H9 (cell line): ENCODE results near the gene MEGF8. TPM values are rescaled to one million over a fixed set of nuclear protein-coding genes. Genes with fewer than 3 reads are reported as not detected.

Experiments
- DNase-seq: peaks from one replicate; pipeline ENCODE4 v3.0.0-alpha.2; 2017
- H2AFZ ChIP-seq: one replicate; pipeline ENCODE4 v1.6.1; 2013; ENCODE audit warnings: mild to moderate bottlenecking, low read length, control low read depth, moderate library complexity
- H2AK5ac ChIP-seq: 2 replicates; pipeline ENCODE4 v1.6.1; 2013; ENCODE audit warnings: low read length, control low read depth, mixed read lengths; ENCODE audit not compliant: insufficient read length
- H2BK120ac ChIP-seq: one replicate; pipeline ENCODE4 v1.6.1; 2013; ENCODE audit warnings: low read depth, mild to moderate bottlenecking, low read length, control low read depth, inconsistent platforms; ENCODE audit not compliant: poor library complexity, severe bottlenecking
- H2BK12ac ChIP-seq: 2 replicates; pipeline ENCODE4 v1.6.1; 2013; ENCODE audit warnings: low read length, control low read depth, mixed read lengths, low read depth; ENCODE audit not compliant: insufficient read length
- H2BK15ac ChIP-seq: 2 replicates; pipeline ENCODE4 v1.6.1; 2013; ENCODE audit warnings: low read depth, low read length, control low read depth
- H2BK20ac ChIP-seq: one replicate; pipeline ENCODE4 v1.6.1; 2013; ENCODE audit warnings: low read depth, mild to moderate bottlenecking, low read length, control low read depth, inconsistent platforms; ENCODE audit not compliant: poor library complexity, severe bottlenecking
- H2BK5ac ChIP-seq: 2 replicates; pipeline ENCODE4 v1.6.1; 2013; ENCODE audit warnings: low read length, control low read depth, mixed read lengths; ENCODE audit not compliant: insufficient read length
- H3K14ac ChIP-seq: 2 replicates; pipeline ENCODE4 v1.6.1; 2013; ENCODE audit warnings: low read length, control low read depth; ENCODE audit not compliant: insufficient read depth
- H3K18ac ChIP-seq: 2 replicates; pipeline ENCODE4 v1.6.1; 2013; ENCODE audit warnings: low read depth, mild to moderate bottlenecking, mixed read lengths, low read length, control low read depth; ENCODE audit not compliant: insufficient read length
- H3K23ac ChIP-seq: 2 replicates; pipeline ENCODE4 v1.6.1; 2013; ENCODE audit warnings: low read length, control low read depth, mixed read lengths, low read depth; ENCODE audit not compliant: insufficient read length
- H3K23me2 ChIP-seq: 2 replicates; pipeline ENCODE4 v1.6.1; 2013; ENCODE audit warnings: low read depth, mild to moderate bottlenecking, mixed read lengths, low read length, control low read depth; ENCODE audit not compliant: insufficient read length, poor library complexity, severe bottlenecking
- H3K27ac ChIP-seq: 2 replicates; pipeline ENCODE4 v1.5.1; 2013; ENCODE audit warnings: low read length, control low read depth, mixed read lengths, low read depth; ENCODE audit not compliant: insufficient read length
- H3K27me3 ChIP-seq: 2 replicates; pipeline ENCODE4 v1.6.1; 2013; ENCODE audit warnings: low read length, control low read depth, inconsistent platforms; ENCODE audit not compliant: insufficient read depth
- H3K4ac ChIP-seq: 2 replicates; pipeline ENCODE4 v1.6.1; 2013; ENCODE audit warnings: low read depth, mild to moderate bottlenecking, control low read depth, inconsistent platforms, low read length, moderate library complexity
- H3K4me1 ChIP-seq: 2 replicates; pipeline ENCODE4 v1.6.1; 2013; ENCODE audit warnings: low read length, control low read depth, inconsistent platforms; ENCODE audit not compliant: insufficient read depth
- H3K4me2 ChIP-seq: 2 replicates; pipeline ENCODE4 v1.6.1; 2013; ENCODE audit warnings: low read length, control low read depth, mixed read lengths; ENCODE audit not compliant: insufficient read length, insufficient read depth
- H3K56ac ChIP-seq: 2 replicates; pipeline ENCODE4 v1.6.1; 2013; ENCODE audit warnings: low read depth, mild to moderate bottlenecking, mixed read lengths, low read length, control low read depth; ENCODE audit not compliant: insufficient read length
- H3K79me1 ChIP-seq: 2 replicates; pipeline ENCODE4 v1.6.1; 2013; ENCODE audit warnings: low read depth, mild to moderate bottlenecking, moderate library complexity, low read length, control low read depth, inconsistent platforms; ENCODE audit not compliant: insufficient read depth, poor library complexity, severe bottlenecking
- H3K79me2 ChIP-seq: 2 replicates; pipeline ENCODE4 v1.6.1; 2013; ENCODE audit warnings: low read length, control low read depth, inconsistent platforms; ENCODE audit not compliant: insufficient read depth
- H3K9ac ChIP-seq: 2 replicates; pipeline ENCODE4 v1.6.1; 2013; ENCODE audit warnings: low read length, control low read depth, mixed read lengths; ENCODE audit not compliant: insufficient read length; ENCODE audit errors: extremely low read depth
- H3K9me3 ChIP-seq: one replicate; pipeline ENCODE4 v1.6.1; 2013; ENCODE audit warnings: low read depth, low read length, inconsistent platforms; ENCODE audit not compliant: control insufficient read depth
- H3T11ph ChIP-seq: one replicate; pipeline ENCODE4 v1.6.1; 2013; ENCODE audit warnings: mild to moderate bottlenecking, low read length, control low read depth, inconsistent platforms
- H4K20me1 ChIP-seq: one replicate; pipeline ENCODE4 v1.6.1; 2013; ENCODE audit not compliant: control insufficient read depth, insufficient read length, insufficient read depth
- H4K5ac ChIP-seq: 2 replicates; pipeline ENCODE4 v1.6.1; 2013; ENCODE audit warnings: low read depth, mild to moderate bottlenecking, mixed read lengths, low read length, control low read depth; ENCODE audit not compliant: insufficient read length
- H4K8ac ChIP-seq: replicated peaks from 2 replicates; pipeline ENCODE4 v1.6.1; 2013; ENCODE audit warnings: low read length, control low read depth, mixed read lengths, low read depth; ENCODE audit not compliant: insufficient read length
- H4K91ac ChIP-seq: 2 replicates; pipeline ENCODE4 v1.6.1; 2013; ENCODE audit warnings: low read depth, mild to moderate bottlenecking, moderate library complexity, mixed read lengths, low read length, control low read depth; ENCODE audit not compliant: insufficient read length
- H3K27ac Mint-ChIP-seq, 3 experiments: 2 replicates in 2 of 3; 3 replicates in 1 of 3; pipeline ENCODE4 v1.8.0; 2020 to 2021; ENCODE audit warnings: mixed read lengths in 3 of 3, mild to moderate bottlenecking in 1 of 3, moderate library complexity in 1 of 3
- H3K27me3 Mint-ChIP-seq: 2 replicates; pipeline ENCODE4 v1.8.0; 2021; ENCODE audit warnings: low read depth, mild to moderate bottlenecking, moderate library complexity, mixed read lengths
- H3K36me3 Mint-ChIP-seq, 3 experiments: 2 replicates in 2 of 3; 3 replicates in 1 of 3; pipeline ENCODE4 v1.8.0; 2020 to 2021; ENCODE audit warnings: low read depth in 3 of 3, mixed read lengths in 3 of 3; ENCODE audit not compliant: insufficient read depth in 1 of 3
- H3K4me1 Mint-ChIP-seq, 2 experiments: 2 replicates each; pipeline ENCODE4 v1.8.0; 2020; ENCODE audit warnings: mixed read lengths in 2 of 2
- H3K4me3 Mint-ChIP-seq, 2 experiments: 2 replicates in 1 of 2; 3 replicates in 1 of 2; pipeline ENCODE4 v1.8.0; 2020 to 2021; ENCODE audit warnings: mild to moderate bottlenecking in 2 of 2, mixed read lengths in 2 of 2, moderate library complexity in 1 of 2
- H3K9me3 Mint-ChIP-seq, 2 experiments: 2 replicates in 1 of 2; 3 replicates in 1 of 2; pipeline ENCODE4 v1.8.0; 2020; ENCODE audit warnings: mild to moderate bottlenecking in 2 of 2, mixed read lengths in 2 of 2, moderate library complexity in 1 of 2
- CTCF ChIP-seq: fragments of 200-600 bp; sonication (generic); conservative IDR thresholded peaks from 3 replicates; pipeline ENCODE4 v1.8.0; 2021; ENCODE audit warnings: antibody characterized with exemption, mild to moderate bottlenecking
- WGBS: extraction: QIAGEN DNeasy Blood & Tissue Kit; methylation state at CpG from one replicate; pipeline ENCODE4 v1.1.7; 2013; ENCODE audit warnings: missing lambda C conversion rate, low lambda C conversion rate, mixed read lengths; ENCODE audit not compliant: insufficient read length; ENCODE audit errors: extremely low coverage; 5-methylcytosine and 5-hydroxymethylcytosine counted together
- microRNA-seq: library from miRNA; unstranded; fragments of <30 nt; microRNA quantifications from one replicate; pipeline ENCODE4, GENCODE V29; 2020; ENCODE audit warnings: borderline microRNAs expressed
- total RNA-seq: library from RNA; stranded (reverse); gene quantifications from 2 replicates; pipeline ENCODE4 v1.2.1, GENCODE V29; 2021

MEGF8 gene
- total RNA-seq, 1 experiment from 2014 or later = 28.4 TPM

- no peaks in the 10 kb centered on the region for H3K79me1 ChIP-seq
- H3K9me3 ChIP-seq = no peaks in the 10 kb centered on the region
- H3K9ac ChIP-seq = no peak within 1 kb of the TSS
- peaks cover 0 to 3% (median 0%) of the 10 kb centered on the region in 3 experiments; a peak in 2 of 7 replicates for H3K36me3 Mint-ChIP-seq
- no peak within 1 kb of the TSS for H3K4ac ChIP-seq
- peaks cover 0 to 3% of the 10 kb centered on the region in 2 experiments; a peak in 3 of 5 replicates for H3K9me3 Mint-ChIP-seq
- no peak within 1 kb of the TSS for H2AFZ ChIP-seq
- peaks cover 70% of the 10 kb centered on the region for H3K27me3 Mint-ChIP-seq
- H3K27me3 ChIP-seq = peaks cover 10% of the 10 kb centered on the region; the same call in 1 of the 2 replicates
- no peaks in the 10 kb centered on the region for H3K4me1 ChIP-seq
- H3K18ac ChIP-seq = no peak within 1 kb of the TSS
- H3K23ac ChIP-seq = no peak within 1 kb of the TSS
- no peak within 1 kb of the TSS for H3K27ac Mint-ChIP-seq
- H3K4me3 Mint-ChIP-seq = no peak within 1 kb of the TSS
- H3K14ac ChIP-seq = no peak within 1 kb of the TSS; the same call in 1 of the 2 replicates
- no peak within 1 kb of the TSS for H2BK12ac ChIP-seq
- WGBS = no CpG with 5 or more reads among the region's 4 CpGs
- no peak for TF ChIP-seq CTCF
- no peak within 1 kb of the TSS for H3K4me2 ChIP-seq
- no peak within 1 kb of the TSS for H3K27ac ChIP-seq
- no peaks in the 10 kb centered on the region for H4K20me1 ChIP-seq
- peaks cover 7% of the 10 kb centered on the region for H3K23me2 ChIP-seq
- H3T11ph ChIP-seq = no peak within 1 kb of the TSS
- H3K79me2 ChIP-seq = no peaks in the 10 kb centered on the region
- H4K5ac ChIP-seq = no peak within 1 kb of the TSS
- H4K91ac ChIP-seq = no peak within 1 kb of the TSS
- no peak within 1 kb of the TSS for H2AK5ac ChIP-seq
- H2BK20ac ChIP-seq = no peak within 1 kb of the TSS
- no peak within 1 kb of the TSS for H2BK15ac ChIP-seq
- H4K8ac ChIP-seq = no peak within 1 kb of the TSS
- no peak within 1 kb of the TSS for H2BK120ac ChIP-seq
- H3K4me1 Mint-ChIP-seq = peaks cover 17 to 34% of the 10 kb centered on the region in 2 experiments
- no peak within 1 kb of the TSS for H3K56ac ChIP-seq
- no peak within 1 kb of the TSS for H2BK5ac ChIP-seq
- no peak for DNase-seq
Measured at GRCh38 chr19:42427313-42427712, 101.9 kb downstream of the MEGF8 start, which contains the start of gene LIPE. LIPE (minus strand) TSS chr19:42427388; CDS start chr19:42427149, 239 bp downstream.

Small RNA genes within 50 kb of the gene (microRNA-seq; reads per million reads assigned to microRNA genes)
- gene MIR8077 = not detected

Other genes starting within 250 kb of the MEGF8 start
- 35.6 and 36.3 TPM in 2 replicates for gene ZNF574, start 249.5 kb upstream of the MEGF8 start, total RNA-seq
- 2.8 and 2.9 TPM in 2 replicates for gene POU2F2, start 193.2 kb upstream of the MEGF8 start, total RNA-seq
- gene DEDD2, start 108.0 kb upstream of the MEGF8 start, total RNA-seq = 32.3 and 33.2 TPM in 2 replicates
- gene ZNF526, start 105.3 kb upstream of the MEGF8 start, total RNA-seq = 20.5 and 23.4 TPM in 2 replicates
- 52.4 and 53.7 TPM in 2 replicates for gene GSK3A, start 83.0 kb upstream of the MEGF8 start, total RNA-seq
- 120 and 126 TPM in 2 replicates for gene ERF, start 70.5 kb upstream of the MEGF8 start, total RNA-seq
- gene CIC, start 56.4 kb upstream of the MEGF8 start, total RNA-seq = 54.0 and 56.0 TPM in 2 replicates
- gene PRR19, start 23.5 kb upstream of the MEGF8 start, total RNA-seq = 2.9 and 3.2 TPM in 2 replicates
- 109 and 113 TPM in 2 replicates for gene PAFAH1B3, start 23.0 kb upstream of the MEGF8 start, total RNA-seq
- gene TMEM145, start 12.3 kb upstream of the MEGF8 start, total RNA-seq = 2.8 and 4.5 TPM in 2 replicates
- 7.1 and 8.8 TPM in 2 replicates for gene CNFN, start 64.7 kb downstream of the MEGF8 start, total RNA-seq
- gene LIPE, start 101.8 kb downstream of the MEGF8 start, total RNA-seq = 5.7 and 6.3 TPM in 2 replicates
- gene CXCL17, start 117.3 kb downstream of the MEGF8 start, total RNA-seq = not detected in 2 replicates
- 0.94 and 1.5 TPM in 2 replicates for gene CEACAM1, start 202.8 kb downstream of the MEGF8 start, total RNA-seq